KBM-7 (cell line): ENCODE measurements around the gene TLX2.

Source experiments
- DNase-seq: peaks from one replicate; pipeline ENCODE4 v3.0.0-alpha.2; 2015
- in situ Hi-C: fragments of 300-500 bp; cut with MboI; formaldehyde crosslinking; loops from 2 replicates; pipeline ENCODE4 v1.14.3; 2020; ENCODE audit warnings: low sequenced_read_pairs, low pct_unique_long_range_greater_than_20kb, mixed read lengths

TLX2 gene

GRCh38 chr2:74493546-74493945 lies 20.7 kb upstream of the TLX2 start:
- in situ Hi-C loops, result no loop called here
- no peak for DNase-seq

- DNase-seq, result no peak
- in situ Hi-C loops, result no loop called here
These were observed 18.8 kb upstream of the TLX2 start for GRCh38 chr2:74495440-74495839.

- DNase-seq, result no peak
- in situ Hi-C loops, result no loop called here
These were observed 17.1 kb upstream of the TLX2 start for GRCh38 chr2:74496997-74497776.

GRCh38 chr2:74497777-74498499 lies 16.3 kb upstream of the TLX2 start:
- in situ Hi-C loops, result no loop called here
- DNase-seq, result no peak

- in situ Hi-C loops, result no loop called here
- no peak for DNase-seq
These were observed 15.6 kb upstream of the TLX2 start for GRCh38 chr2:74498500-74499266.

GRCh38 chr2:74499267-74499939 lies 14.8 kb upstream of the TLX2 start, which contains the start of gene LBX2:
LBX2 (minus strand) TSS chr2:74499603; CDS start chr2:74499537, 66 bp downstream.
- in situ Hi-C loops, result no loop called here
- no peak for DNase-seq

- in situ Hi-C loops, result no loop called here
- DNase-seq, result no peak
These were observed 14.2 kb upstream of the TLX2 start for GRCh38 chr2:74499940-74500577.

GRCh38 chr2:74500578-74500946 lies 13.7 kb upstream of the TLX2 start:
- no peak for DNase-seq
- in situ Hi-C loops, result no loop called here

GRCh38 chr2:74501335-74502071 lies 12.7 kb upstream of the TLX2 start:
- no peak for DNase-seq
- in situ Hi-C loops, result no loop called here

- DNase-seq, result no peak
- in situ Hi-C loops, result no loop called here
These were observed 12.0 kb upstream of the TLX2 start for GRCh38 chr2:74502147-74502719.

- no peak for DNase-seq
- in situ Hi-C loops, result no loop called here
These were observed 11.3 kb upstream of the TLX2 start for GRCh38 chr2:74502720-74503505.

GRCh38 chr2:74503506-74504475 lies 10.5 kb upstream of the TLX2 start:
- in situ Hi-C loops, result no loop called here
- DNase-seq, result no peak

- no peak for DNase-seq
- in situ Hi-C loops, result no loop called here
These were observed 9.7 kb upstream of the TLX2 start for GRCh38 chr2:74504591-74504990.

- in situ Hi-C loops, result no loop called here
- no peak for DNase-seq
These were observed 8.6 kb upstream of the TLX2 start for GRCh38 chr2:74505448-74506246.

GRCh38 chr2:74507145-74507925 lies 6.9 kb upstream of the TLX2 start, which contains the start of gene PCGF1:
PCGF1 (minus strand) TSS chr2:74507695; CDS start chr2:74507668, 27 bp downstream.
- in situ Hi-C loops, result no loop called here
- DNase-seq, result peak; percentile 97
